ENCODE measurements around the gene TMEM120A. TPM values are rescaled to one million over a fixed set of nuclear protein-coding genes. Genes with fewer than 3 reads are reported as not detected.
"Not testable (repeated sequence)": the region's sequence is repeated elsewhere in the genome, so short reads cannot be mapped to it uniquely, and the experiment has no call there.

The TMEM120A gene
- total RNA-seq, 4 donors from 2014 or later = 21.3 to 56.7 (median 38.2) TPM

DNA sequence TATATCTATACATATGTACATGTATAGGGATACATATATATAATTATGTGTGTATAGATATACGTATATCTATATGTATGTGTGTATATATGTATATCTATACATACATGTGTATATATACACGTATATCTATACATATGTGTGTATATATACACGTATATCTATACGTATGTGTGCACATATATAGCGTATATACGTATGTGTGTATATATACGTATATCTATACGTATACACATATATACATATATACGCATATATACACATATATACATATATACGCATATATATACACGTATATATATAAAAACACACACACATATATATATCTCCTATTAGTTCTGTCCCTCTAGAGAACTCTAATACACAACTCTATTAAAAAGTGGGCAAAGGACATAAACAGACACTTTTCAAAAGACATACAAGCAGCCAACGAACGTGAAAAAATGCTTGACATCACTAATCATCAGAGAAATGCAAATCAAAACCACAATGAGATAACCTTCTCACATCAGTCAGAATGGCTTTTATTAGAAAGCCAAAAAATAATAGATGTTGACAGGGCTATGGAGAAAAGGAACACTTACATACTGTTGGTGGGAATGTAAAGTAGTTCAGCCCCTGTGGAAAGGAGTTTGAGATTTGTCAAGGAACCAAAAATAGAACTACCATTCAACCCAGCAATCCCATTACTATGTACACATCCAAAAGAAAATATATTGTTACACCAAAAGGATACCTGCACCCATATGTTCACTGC is 22.0 kb upstream of the TMEM120A start:
- Histone ChIP-seq H3K9me3 (no peaks in the 10 kb centered on the region), H3K4me1 (peaks cover 4 to 7% of the 10 kb centered on the region in 2 donors), H3K27ac (no peak overlapping the region), H3K36me3 (peaks cover 0 to 6% of the 10 kb centered on the region in 2 donors), H3K4me3 (no peak overlapping the region), H3K27me3 (no peaks in the 10 kb centered on the region)
- ATAC-seq = no peak
- DNase-seq = no peak
- intact Hi-C loops (cut with DNase I; ENCODE audit: low total_unique reads) (no loop called here), in situ Hi-C loops (cut with MboI; ENCODE audit: low sequenced_read_pairs in 4 of 4) (loop anchor here in 1 of 4 donors (5.0 kb wide), 1 partner anchor 149 kb away; no protein-coding TSS in a partner anchor)
- TF ChIP-seq, protein P1, sequence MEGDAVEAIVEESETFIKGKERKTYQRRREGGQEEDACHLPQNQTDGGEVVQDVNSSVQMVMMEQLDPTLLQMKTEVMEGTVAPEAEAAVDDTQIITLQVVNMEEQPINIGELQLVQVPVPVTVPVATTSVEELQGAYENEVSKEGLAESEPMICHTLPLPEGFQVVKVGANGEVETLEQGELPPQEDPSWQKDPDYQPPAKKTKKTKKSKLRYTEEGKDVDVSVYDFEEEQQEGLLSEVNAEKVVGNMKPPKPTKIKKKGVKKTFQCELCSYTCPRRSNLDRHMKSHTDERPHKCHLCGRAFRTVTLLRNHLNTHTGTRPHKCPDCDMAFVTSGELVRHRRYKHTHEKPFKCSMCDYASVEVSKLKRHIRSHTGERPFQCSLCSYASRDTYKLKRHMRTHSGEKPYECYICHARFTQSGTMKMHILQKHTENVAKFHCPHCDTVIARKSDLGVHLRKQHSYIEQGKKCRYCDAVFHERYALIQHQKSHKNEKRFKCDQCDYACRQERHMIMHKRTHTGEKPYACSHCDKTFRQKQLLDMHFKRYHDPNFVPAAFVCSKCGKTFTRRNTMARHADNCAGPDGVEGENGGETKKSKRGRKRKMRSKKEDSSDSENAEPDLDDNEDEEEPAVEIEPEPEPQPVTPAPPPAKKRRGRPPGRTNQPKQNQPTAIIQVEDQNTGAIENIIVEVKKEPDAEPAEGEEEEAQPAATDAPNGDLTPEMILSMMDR (IDR thresholded peaks at IDR 0.05 in 4 of 5, conservative IDR thresholded peaks at IDR 0.05 in 1 of 5) = no peak
- TF ChIP-seq POLR2A (IDR thresholded peaks at IDR 0.05) = no peak

DNA sequence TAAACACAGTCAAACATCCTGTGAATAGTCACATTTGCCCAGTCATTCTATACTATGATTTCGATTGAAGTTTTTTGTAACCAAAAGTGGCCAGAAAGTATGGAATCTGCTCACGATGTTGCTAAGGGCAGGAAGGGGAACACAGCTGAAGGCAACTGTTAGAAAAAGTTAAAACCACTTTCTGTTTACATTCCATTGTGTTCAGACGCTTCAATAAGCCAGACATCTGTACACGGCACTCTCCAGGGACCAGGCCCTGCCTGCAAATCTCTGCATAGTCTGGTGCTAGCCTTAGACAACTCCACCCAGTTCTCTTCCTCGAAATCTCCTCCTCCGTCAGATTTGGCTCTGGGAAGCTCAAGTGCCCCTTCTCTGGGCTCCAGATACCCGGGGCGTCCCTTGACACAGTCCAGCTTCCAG is 17.1 kb upstream of the TMEM120A start:
- TF ChIP-seq, protein P1 (IDR thresholded peaks at IDR 0.05 in 4 of 5, conservative IDR thresholded peaks at IDR 0.05 in 1 of 5) = no peak
- no peak for TF ChIP-seq POLR2A (IDR thresholded peaks at IDR 0.05)
- Histone ChIP-seq H3K4me1 (peaks cover 9 to 12% of the 10 kb centered on the region in 2 donors), H3K36me3 (peaks cover 0 to 5% of the 10 kb centered on the region in 2 donors), H3K4me3 (peak overlapping the region in 1 of 4 donors; percentile 13), H3K9me3 (no peaks in the 10 kb centered on the region), H3K27me3 (no peaks in the 10 kb centered on the region), H3K27ac (peak overlapping the region; percentile 1 to 47 (median 32))
- ATAC-seq = peak in 1 of 2 donors; percentile 44
- intact Hi-C loops (cut with DNase I; ENCODE audit: low total_unique reads) = no loop called here
- DNase-seq = no peak
- in situ Hi-C loops (cut with MboI; ENCODE audit: low sequenced_read_pairs in 4 of 4) = no loop called here

DNA sequence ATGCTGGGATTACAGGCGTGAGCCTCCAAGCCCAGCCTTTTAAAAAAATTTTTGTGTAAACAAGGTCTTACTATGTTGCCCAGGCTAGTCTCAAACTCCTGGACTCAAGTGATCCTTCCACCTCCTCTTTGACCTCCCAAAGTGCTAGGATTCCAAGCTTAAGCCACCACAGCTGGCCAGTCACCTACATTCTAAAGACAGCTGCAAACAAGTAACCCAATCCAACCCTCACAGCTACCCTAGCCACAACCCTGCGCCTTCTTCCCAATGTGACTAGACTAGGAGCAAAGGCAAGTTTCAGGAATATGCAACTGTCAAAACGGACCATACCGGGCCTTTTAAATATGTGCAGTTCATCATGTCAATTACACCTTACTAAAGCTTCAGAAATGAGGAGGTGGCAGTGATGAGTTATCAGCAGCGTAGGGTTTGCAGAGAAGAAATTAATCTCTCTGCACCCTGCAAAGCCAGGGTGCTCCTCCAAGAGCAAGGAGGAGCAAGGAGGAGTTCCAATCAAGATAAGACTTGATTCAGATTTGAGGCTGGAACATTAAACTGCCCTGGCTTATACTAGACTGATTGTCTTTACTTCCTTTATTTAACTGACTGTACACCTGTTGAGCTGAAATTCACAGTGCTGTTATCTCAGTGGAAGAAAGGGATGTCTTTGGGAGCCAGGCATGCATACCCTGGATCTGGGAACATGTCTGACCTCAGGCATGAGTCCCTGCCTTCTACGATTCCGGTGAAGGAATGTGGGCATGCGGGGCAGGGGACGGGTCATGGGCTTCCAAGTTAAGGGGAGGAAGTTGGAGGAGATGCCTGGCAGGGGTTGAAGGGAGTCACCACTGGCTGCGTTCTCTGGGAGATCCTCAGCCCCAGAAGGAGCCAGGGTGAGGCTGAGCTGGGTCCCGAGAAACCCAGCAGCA is 15.5 kb upstream of the TMEM120A start:
- H3K4me1 ChIP-seq = peaks cover 9 to 12% of the 10 kb centered on the region in 2 donors
- DNase-seq = no peak
- TF ChIP-seq, protein P1 (IDR thresholded peaks at IDR 0.05 in 4 of 5, conservative IDR thresholded peaks at IDR 0.05 in 1 of 5) = no peak
- TF ChIP-seq POLR2A (IDR thresholded peaks at IDR 0.05) = no peak
- intact Hi-C loops (cut with DNase I; ENCODE audit: low total_unique reads) (no loop called here), in situ Hi-C loops (cut with MboI; ENCODE audit: low sequenced_read_pairs in 4 of 4) (no loop called here)
- peak in 1 of 2 donors; percentile 50 for ATAC-seq
- H3K27me3 ChIP-seq = no peaks in the 10 kb centered on the region
- peaks cover 0 to 9% of the 10 kb centered on the region in 2 donors for H3K36me3 ChIP-seq
- H3K27ac ChIP-seq = no peak overlapping the region
- no peaks in the 10 kb centered on the region for H3K9me3 ChIP-seq
- H3K4me3 ChIP-seq = no peak overlapping the region

DNA sequence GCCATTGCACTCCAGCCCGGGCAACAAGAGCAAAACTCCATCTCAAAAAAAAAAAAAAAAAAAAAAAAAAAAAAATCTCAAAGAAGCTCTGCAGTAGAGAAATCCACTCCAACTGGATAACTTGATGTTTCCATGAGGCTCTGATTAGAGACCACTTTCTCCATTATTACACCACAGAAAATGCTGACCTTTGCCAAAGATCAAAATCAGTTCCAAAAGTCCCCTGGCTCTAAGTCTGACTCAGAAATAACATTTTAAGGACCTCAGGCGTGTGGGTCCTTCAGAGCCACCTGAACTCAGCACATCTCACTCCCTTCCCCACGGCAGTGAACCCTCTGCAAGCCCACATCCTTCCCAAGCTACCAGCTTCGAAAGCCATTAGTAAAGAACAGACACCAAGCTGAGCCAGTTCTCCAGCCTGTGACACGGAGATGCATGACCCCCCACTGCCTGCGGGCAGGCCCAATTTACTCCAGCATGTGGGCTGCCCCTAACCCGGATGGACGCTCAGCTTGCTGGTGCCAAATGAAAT is 13.8 kb upstream of the TMEM120A start:
- no peaks in the 10 kb centered on the region for H3K9me3 ChIP-seq
- DNase-seq (no peak), ATAC-seq (no peak)
- no peaks in the 10 kb centered on the region for H3K27me3 ChIP-seq
- no peak overlapping the region for H3K4me3 ChIP-seq
- H3K36me3 ChIP-seq = peaks cover 0 to 21% of the 10 kb centered on the region in 2 donors
- peaks cover 9 to 12% of the 10 kb centered on the region in 2 donors for H3K4me1 ChIP-seq
- intact Hi-C loops (cut with DNase I; ENCODE audit: low total_unique reads) (no loop called here), in situ Hi-C loops (cut with MboI; ENCODE audit: low sequenced_read_pairs in 4 of 4) (no loop called here)
- TF ChIP-seq, protein P1 (IDR thresholded peaks at IDR 0.05 in 4 of 5, conservative IDR thresholded peaks at IDR 0.05 in 1 of 5) = no peak
- TF ChIP-seq POLR2A (IDR thresholded peaks at IDR 0.05) = no peak
- H3K27ac ChIP-seq = no peak overlapping the region

DNA sequence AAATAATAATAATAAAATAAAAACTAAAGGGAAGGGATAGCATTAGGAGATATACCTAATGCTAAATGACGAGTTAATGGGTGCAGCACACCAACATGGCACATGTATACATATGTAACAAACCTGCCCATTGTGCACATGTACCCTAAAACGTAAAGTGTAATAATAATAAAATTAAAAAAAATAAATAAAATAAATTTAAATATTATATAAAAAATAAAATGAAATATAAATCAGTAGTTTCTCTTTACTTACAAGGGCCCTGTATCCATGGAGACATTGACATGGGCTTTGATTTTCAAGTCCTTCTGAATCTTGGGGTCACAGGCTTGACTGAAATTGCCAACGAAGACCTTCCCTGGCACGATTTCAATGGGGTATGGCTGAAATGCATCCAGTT is 10.6 kb upstream of the TMEM120A start:
- in situ Hi-C loops (cut with MboI; ENCODE audit: low sequenced_read_pairs in 4 of 4); intact Hi-C loops (cut with DNase I; ENCODE audit: low total_unique reads); ATAC-seq: not testable (repeated sequence)

More for the DNA sequence above, 10.6 kb upstream of the TMEM120A start:
- H3K4me1 ChIP-seq, H3K27me3 ChIP-seq, DNase-seq, H3K4me3 ChIP-seq, H3K9me3 ChIP-seq, H3K27ac ChIP-seq: not testable (repeated sequence)
- peaks cover 0 to 21% of the 10 kb centered on the region in 2 donors for H3K36me3 ChIP-seq

Measured in gastrocnemius medialis (tissue), 4 donors.